ENCODE measurements around the gene COL12A1.

COL12A1 gene

GRCh38 chr6:75079589-75079988 lies 126.3 kb downstream of the COL12A1 start:
- H3K9me3 ChIP-seq (ENCODE audit: insufficient read depth, low read depth, low read length), result no peaks in the 10 kb centered on the region
- no peak overlapping the region for H3K27ac ChIP-seq (ENCODE audit: low read depth, low read length)
- no peaks in the 10 kb centered on the region for H3K27me3 ChIP-seq (ENCODE audit: insufficient read depth, low read length)
- H3K4me1 ChIP-seq (ENCODE audit: insufficient read depth, low read length), result peaks cover 4% of the 10 kb centered on the region
- no peak overlapping the region for H3K9ac ChIP-seq (ENCODE audit: low read depth, low read length)
- no peaks in the 10 kb centered on the region for H3K36me3 ChIP-seq (ENCODE audit: insufficient read depth, low read length)
- H3K4me3 ChIP-seq (ENCODE audit: low read length), result no peak overlapping the region
- WGBS, result 86% methylated on average over 2 of the region's 2 CpGs

GRCh38 chr6:75077701-75078100 lies 128.2 kb downstream of the COL12A1 start:
- 93% methylated on average over 2 of the region's 2 CpGs for WGBS
- H3K36me3 ChIP-seq (ENCODE audit: insufficient read depth, low read length), result no peaks in the 10 kb centered on the region
- no peak overlapping the region for H3K9ac ChIP-seq (ENCODE audit: low read depth, low read length)
- no peak overlapping the region for H3K4me3 ChIP-seq (ENCODE audit: low read length)
- H3K4me1 ChIP-seq (ENCODE audit: insufficient read depth, low read length), result no peaks in the 10 kb centered on the region
- no peak overlapping the region for H3K27ac ChIP-seq (ENCODE audit: low read depth, low read length)
- no peaks in the 10 kb centered on the region for H3K27me3 ChIP-seq (ENCODE audit: insufficient read depth, low read length)
- H3K9me3 ChIP-seq (ENCODE audit: insufficient read depth, low read depth, low read length), result no peaks in the 10 kb centered on the region

GRCh38 chr6:75076009-75076408 lies 129.8 kb downstream of the COL12A1 start:
- no peaks in the 10 kb centered on the region for H3K36me3 ChIP-seq (ENCODE audit: insufficient read depth, low read length)
- no peak overlapping the region for H3K4me3 ChIP-seq (ENCODE audit: low read length)
- no peak overlapping the region for H3K9ac ChIP-seq (ENCODE audit: low read depth, low read length)
- WGBS, result 88% methylated on average over 5 of the region's 5 CpGs
- H3K27me3 ChIP-seq (ENCODE audit: insufficient read depth, low read length), result no peaks in the 10 kb centered on the region
- H3K9me3 ChIP-seq (ENCODE audit: insufficient read depth, low read depth, low read length), result no peaks in the 10 kb centered on the region
- H3K4me1 ChIP-seq (ENCODE audit: insufficient read depth, low read length), result no peaks in the 10 kb centered on the region
- H3K27ac ChIP-seq (ENCODE audit: low read depth, low read length), result no peak overlapping the region

GRCh38 chr6:75070244-75070643 lies 135.6 kb downstream of the COL12A1 start:
- H3K27me3 ChIP-seq (ENCODE audit: insufficient read depth, low read length), result no peaks in the 10 kb centered on the region
- no peak overlapping the region for H3K4me3 ChIP-seq (ENCODE audit: low read length)
- H3K27ac ChIP-seq (ENCODE audit: low read depth, low read length), result no peak overlapping the region
- no peaks in the 10 kb centered on the region for H3K36me3 ChIP-seq (ENCODE audit: insufficient read depth, low read length)
- no peaks in the 10 kb centered on the region; the same call in 1 of the 2 replicates for H3K4me1 ChIP-seq (ENCODE audit: insufficient read depth, low read length)
- no CpG with 5 or more reads among the region's 1 CpG for WGBS
- no peak overlapping the region for H3K9ac ChIP-seq (ENCODE audit: low read depth, low read length)
- 0 out of 2 replicates have a peak, but pooled peaks cover 4% of the 10 kb centered on the region for H3K9me3 ChIP-seq (ENCODE audit: insufficient read depth, low read depth, low read length)

GRCh38 chr6:75065523-75065922 lies 140.3 kb downstream of the COL12A1 start:
- 0 out of 2 replicates have a peak, but pooled peaks cover 4% of the 10 kb centered on the region for H3K9me3 ChIP-seq (ENCODE audit: insufficient read depth, low read depth, low read length)
- H3K27ac ChIP-seq (ENCODE audit: low read depth, low read length), result no peak overlapping the region; the same call in 1 of the 2 replicates
- H3K27me3 ChIP-seq (ENCODE audit: insufficient read depth, low read length), result no peaks in the 10 kb centered on the region
- H3K9ac ChIP-seq (ENCODE audit: low read depth, low read length), result no peak overlapping the region
- 8% methylated on average over 5 of the region's 5 CpGs for WGBS
- H3K4me3 ChIP-seq (ENCODE audit: low read length), result no peak overlapping the region
- no peaks in the 10 kb centered on the region for H3K36me3 ChIP-seq (ENCODE audit: insufficient read depth, low read length)
- H3K4me1 ChIP-seq (ENCODE audit: insufficient read depth, low read length), result no peaks in the 10 kb centered on the region; the same call in 1 of the 2 replicates

- no peaks in the 10 kb centered on the region for H3K27me3 ChIP-seq (ENCODE audit: insufficient read depth, low read length)
- H3K27ac ChIP-seq (ENCODE audit: low read depth, low read length), result no peak overlapping the region
- H3K4me3 ChIP-seq (ENCODE audit: low read length), result no peak overlapping the region
- H3K4me1 ChIP-seq (ENCODE audit: insufficient read depth, low read length), result no peaks in the 10 kb centered on the region
- H3K36me3 ChIP-seq (ENCODE audit: insufficient read depth, low read length), result no peaks in the 10 kb centered on the region
- no peaks in the 10 kb centered on the region for H3K9me3 ChIP-seq (ENCODE audit: insufficient read depth, low read depth, low read length)
- 94% methylated on average over 3 of the region's 3 CpGs for WGBS
- no peak overlapping the region for H3K9ac ChIP-seq (ENCODE audit: low read depth, low read length)
Measured at GRCh38 chr6:75052491-75052890, 153.4 kb downstream of the COL12A1 start.

GRCh38 chr6:75049308-75049707 lies 156.5 kb downstream of the COL12A1 start:
- no peak overlapping the region for H3K9ac ChIP-seq (ENCODE audit: low read depth, low read length)
- no peak overlapping the region for H3K4me3 ChIP-seq (ENCODE audit: low read length)
- 0 out of 2 replicates have a peak, but pooled peaks cover 2% of the 10 kb centered on the region for H3K9me3 ChIP-seq (ENCODE audit: insufficient read depth, low read depth, low read length)
- no peaks in the 10 kb centered on the region for H3K36me3 ChIP-seq (ENCODE audit: insufficient read depth, low read length)
- H3K27ac ChIP-seq (ENCODE audit: low read depth, low read length), result no peak overlapping the region
- H3K4me1 ChIP-seq (ENCODE audit: insufficient read depth, low read length), result no peaks in the 10 kb centered on the region
- no peaks in the 10 kb centered on the region for H3K27me3 ChIP-seq (ENCODE audit: insufficient read depth, low read length)

GRCh38 chr6:75044846-75045245 lies 161.0 kb downstream of the COL12A1 start:
- H3K36me3 ChIP-seq (ENCODE audit: insufficient read depth, low read length), result no peaks in the 10 kb centered on the region
- H3K27me3 ChIP-seq (ENCODE audit: insufficient read depth, low read length), result no peaks in the 10 kb centered on the region
- 0 out of 2 replicates have a peak, but pooled peaks cover 2% of the 10 kb centered on the region for H3K9me3 ChIP-seq (ENCODE audit: insufficient read depth, low read depth, low read length)
- no peak overlapping the region for H3K27ac ChIP-seq (ENCODE audit: low read depth, low read length)
- no peak overlapping the region for H3K9ac ChIP-seq (ENCODE audit: low read depth, low read length)
- no peak overlapping the region for H3K4me3 ChIP-seq (ENCODE audit: low read length)
- no peaks in the 10 kb centered on the region for H3K4me1 ChIP-seq (ENCODE audit: insufficient read depth, low read length)

GRCh38 chr6:75041381-75041780 lies 164.5 kb downstream of the COL12A1 start:
- WGBS, result 97% methylated on average over 2 of the region's 2 CpGs

More at GRCh38 chr6:75041381-75041780, 164.5 kb downstream of the COL12A1 start:
- Histone ChIP-seq H3K27ac (ENCODE audit: low read depth, low read length) (no peak overlapping the region), H3K27me3 (ENCODE audit: insufficient read depth, low read length) (no peaks in the 10 kb centered on the region), H3K36me3 (ENCODE audit: insufficient read depth, low read length) (no peaks in the 10 kb centered on the region), H3K4me3 (ENCODE audit: low read length) (no peak overlapping the region), H3K4me1 (ENCODE audit: insufficient read depth, low read length) (no peaks in the 10 kb centered on the region), H3K9ac (ENCODE audit: low read depth, low read length) (no peak overlapping the region), H3K9me3 (ENCODE audit: insufficient read depth, low read depth, low read length) (0 out of 2 replicates have a peak, but pooled peaks cover 2% of the 10 kb centered on the region)
